ENCODE results near the gene CLDN9.

The CLDN9 gene

GRCh38 chr16:3000540-3000939, 12.2 kb upstream of the CLDN9 start:
- DNase-seq, result no peak

- DNase-seq, result no peak
Measured at GRCh38 chr16:3001316-3001715, 11.4 kb upstream of the CLDN9 start.

- DNase-seq, result peak; percentile 90
Measured at GRCh38 chr16:3003582-3004270, 9.0 kb upstream of the CLDN9 start.

- DNase-seq, result no peak
Measured at GRCh38 chr16:3004319-3004718, 8.4 kb upstream of the CLDN9 start.

GRCh38 chr16:3004781-3005284, 7.9 kb upstream of the CLDN9 start:
- no peak for DNase-seq

GRCh38 chr16:3007059-3007956, 5.4 kb upstream of the CLDN9 start:
- DNase-seq, result no peak

- no peak for DNase-seq
Measured at GRCh38 chr16:3007957-3008689, 4.6 kb upstream of the CLDN9 start.

- no peak for DNase-seq
Measured at GRCh38 chr16:3008690-3009037, 4.1 kb upstream of the CLDN9 start.

- DNase-seq, result no peak
Measured at GRCh38 chr16:3009568-3010390, 2.9 kb upstream of the CLDN9 start.

GRCh38 chr16:3010510-3010909, 2.2 kb upstream of the CLDN9 start:
- no peak for DNase-seq

GRCh38 chr16:3012246-3012645, 477 bp upstream of the CLDN9 start:
- peak; percentile 81 for DNase-seq

- no peak for DNase-seq
Measured at GRCh38 chr16:3013491-3013951, 798 bp downstream of the CLDN9 start.

- DNase-seq, result no peak
Measured at GRCh38 chr16:3013998-3014690, 1.4 kb downstream of the CLDN9 start.

GRCh38 chr16:3014971-3015370, 2.2 kb downstream of the CLDN9 start:
- no peak for DNase-seq

GRCh38 chr16:3015865-3016521, 3.3 kb downstream of the CLDN9 start:
- no peak for DNase-seq

GRCh38 chr16:3017344-3017743, 4.6 kb downstream of the CLDN9 start:
- no peak for DNase-seq

GRCh38 chr16:3017794-3018506, 5.2 kb downstream of the CLDN9 start, which contains the start of gene CLDN6:
TSS of gene CLDN6 (minus strand) at chr16:3018183. CDS start at chr16:3016021, 2,162 bp downstream.
- DNase-seq, result no peak

- DNase-seq, result no peak
Measured at GRCh38 chr16:3019594-3020246, 7.0 kb downstream of the CLDN9 start.

- no peak for DNase-seq
Measured at GRCh38 chr16:3020247-3020603, 7.5 kb downstream of the CLDN9 start, which contains the start of gene TNFRSF12A. TSS of gene TNFRSF12A (plus strand) at chr16:3020368. CDS start at chr16:3020398, 30 bp downstream.
